Ovary (tissue), 3 donors: ENCODE data around the gene SFTPB.

ENCODE experiments used
- POLR2A ChIP-seq: fragments of 450-650 bp; IDR thresholded peaks from one replicate; pipeline ENCODE4 v1.6.1; 2017; ENCODE audit warnings: antibody characterized with exemption, mild to moderate bottlenecking, moderate library complexity
- TF ChIP-seq, protein P1 (sequence below), 3 donors: fragments of 450-650 bp in 2 of 3; fragments of 200-600 bp in 1 of 3; IDR thresholded peaks; one replicate each; pipeline versions ENCODE4 v1.5.1 to v1.8.0; 2016 to 2022; ENCODE audit warnings: antibody characterized with exemption in 3 of 3, mild to moderate bottlenecking in 1 of 3
- donor health status: DM: no; HTN: no; CAD: no.

- TF ChIP-seq, protein P1, sequence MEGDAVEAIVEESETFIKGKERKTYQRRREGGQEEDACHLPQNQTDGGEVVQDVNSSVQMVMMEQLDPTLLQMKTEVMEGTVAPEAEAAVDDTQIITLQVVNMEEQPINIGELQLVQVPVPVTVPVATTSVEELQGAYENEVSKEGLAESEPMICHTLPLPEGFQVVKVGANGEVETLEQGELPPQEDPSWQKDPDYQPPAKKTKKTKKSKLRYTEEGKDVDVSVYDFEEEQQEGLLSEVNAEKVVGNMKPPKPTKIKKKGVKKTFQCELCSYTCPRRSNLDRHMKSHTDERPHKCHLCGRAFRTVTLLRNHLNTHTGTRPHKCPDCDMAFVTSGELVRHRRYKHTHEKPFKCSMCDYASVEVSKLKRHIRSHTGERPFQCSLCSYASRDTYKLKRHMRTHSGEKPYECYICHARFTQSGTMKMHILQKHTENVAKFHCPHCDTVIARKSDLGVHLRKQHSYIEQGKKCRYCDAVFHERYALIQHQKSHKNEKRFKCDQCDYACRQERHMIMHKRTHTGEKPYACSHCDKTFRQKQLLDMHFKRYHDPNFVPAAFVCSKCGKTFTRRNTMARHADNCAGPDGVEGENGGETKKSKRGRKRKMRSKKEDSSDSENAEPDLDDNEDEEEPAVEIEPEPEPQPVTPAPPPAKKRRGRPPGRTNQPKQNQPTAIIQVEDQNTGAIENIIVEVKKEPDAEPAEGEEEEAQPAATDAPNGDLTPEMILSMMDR (IDR thresholded peaks at IDR 0.05) = no peak
- TF ChIP-seq POLR2A = no peak
Observed at GRCh38 chr2:85666435-85667316, 1.3 kb downstream of the SFTPB start.
